Activated T-cell treated with anti-CD3 and anti-CD28 coated beads for 1 hour (primary cell): Measurements from ENCODE around the gene SKAP1.
"Not testable (repeated sequence)": the region's sequence is repeated elsewhere in the genome, so short reads cannot be mapped to it uniquely, and the experiment has no call there.

ENCODE experiments used
- DNase-seq: peaks from one replicate; pipeline ENCODE4 v3.0.0-alpha.2; 2020; ENCODE audit warnings: low read depth

Gene SKAP1

GRCh38 chr17:48368352-48368908, 61.6 kb downstream of the SKAP1 start:
- DNase-seq = no peak

GRCh38 chr17:48363161-48363560, 66.9 kb downstream of the SKAP1 start:
- DNase-seq = no peak

GRCh38 chr17:48360861-48361633, 69.0 kb downstream of the SKAP1 start:
- DNase-seq = not testable (repeated sequence)

- no peak for DNase-seq
Observed at GRCh38 chr17:48357779-48358602, 72.0 kb downstream of the SKAP1 start.

- no peak for DNase-seq
Observed at GRCh38 chr17:48356866-48357265, 73.1 kb downstream of the SKAP1 start.

- no peak for DNase-seq
Observed at GRCh38 chr17:48352630-48353029, 77.4 kb downstream of the SKAP1 start.

- DNase-seq = no peak
Observed at GRCh38 chr17:48351911-48352332, 78.1 kb downstream of the SKAP1 start.

GRCh38 chr17:48348352-48348751, 81.7 kb downstream of the SKAP1 start:
- no peak for DNase-seq

GRCh38 chr17:48347177-48347576, 82.8 kb downstream of the SKAP1 start:
- DNase-seq = no peak

- DNase-seq = no peak
Observed at GRCh38 chr17:48344251-48344650, 85.8 kb downstream of the SKAP1 start.

GRCh38 chr17:48340916-48341315, 89.1 kb downstream of the SKAP1 start:
- no peak for DNase-seq

- DNase-seq = no peak
Observed at GRCh38 chr17:48338720-48339119, 91.3 kb downstream of the SKAP1 start.

- not testable (repeated sequence) for DNase-seq
Observed at GRCh38 chr17:48337903-48338302, 92.1 kb downstream of the SKAP1 start.

GRCh38 chr17:48336986-48337385, 93.0 kb downstream of the SKAP1 start:
- DNase-seq = no peak

GRCh38 chr17:48335858-48336500, 94.0 kb downstream of the SKAP1 start:
- no peak for DNase-seq

- DNase-seq = no peak
Observed at GRCh38 chr17:48335146-48335784, 94.7 kb downstream of the SKAP1 start.

GRCh38 chr17:48333034-48333530, 96.9 kb downstream of the SKAP1 start:
- no peak for DNase-seq

- DNase-seq = no peak
Observed at GRCh38 chr17:48330887-48331286, 99.1 kb downstream of the SKAP1 start.

- no peak for DNase-seq
Observed at GRCh38 chr17:48330421-48330820, 99.6 kb downstream of the SKAP1 start.

- no peak for DNase-seq
Observed at GRCh38 chr17:48328457-48328856, 101.6 kb downstream of the SKAP1 start.

- no peak for DNase-seq
Observed at GRCh38 chr17:48326310-48326709, 103.7 kb downstream of the SKAP1 start.

GRCh38 chr17:48322060-48322459, 108.0 kb downstream of the SKAP1 start:
- DNase-seq = no peak
